Measurements from ENCODE around the gene SCN11A.
"Not testable (repeated sequence)": the region's sequence is repeated elsewhere in the genome, so short reads cannot be mapped to it uniquely, and the experiment has no call there.

Gene SCN11A

GRCh38 chr3:39064646-39065045 lies 12.9 kb upstream of the SCN11A start:
- DNase-seq, result no peak

GRCh38 chr3:39063143-39063542 lies 11.4 kb upstream of the SCN11A start:
- DNase-seq, result no peak

- DNase-seq, result no peak
Observed at GRCh38 chr3:39062180-39062579, 10.4 kb upstream of the SCN11A start.

GRCh38 chr3:39061228-39061627 lies 9.5 kb upstream of the SCN11A start:
- not testable (repeated sequence) for DNase-seq

- no peak for DNase-seq
Observed at GRCh38 chr3:39056151-39056550, 4.4 kb upstream of the SCN11A start.

GRCh38 chr3:39053696-39054095 lies 2.0 kb upstream of the SCN11A start:
- DNase-seq, result no peak

GRCh38 chr3:39052583-39052982 lies 839 bp upstream of the SCN11A start:
- DNase-seq, result no peak

- no peak for DNase-seq
Observed at GRCh38 chr3:39050029-39050428, 1.7 kb downstream of the SCN11A start.

GRCh38 chr3:39038165-39038564 lies 13.6 kb downstream of the SCN11A start:
- DNase-seq, result no peak

- no peak for DNase-seq
Observed at GRCh38 chr3:39029556-39029955, 22.2 kb downstream of the SCN11A start.

GRCh38 chr3:39028546-39028945 lies 23.2 kb downstream of the SCN11A start:
- DNase-seq, result no peak

GRCh38 chr3:39025222-39025970 lies 26.3 kb downstream of the SCN11A start:
- DNase-seq, result no peak

GRCh38 chr3:39024497-39024896 lies 27.2 kb downstream of the SCN11A start:
- DNase-seq, result no peak

- no peak for DNase-seq
Observed at GRCh38 chr3:39022286-39022630, 29.5 kb downstream of the SCN11A start.

- DNase-seq, result no peak
Observed at GRCh38 chr3:39021465-39022285, 30.1 kb downstream of the SCN11A start.

- DNase-seq, result no peak
Observed at GRCh38 chr3:39021029-39021428, 30.7 kb downstream of the SCN11A start.

GRCh38 chr3:39019299-39019698 lies 32.4 kb downstream of the SCN11A start:
- no peak for DNase-seq

GRCh38 chr3:39015418-39015817 lies 36.3 kb downstream of the SCN11A start:
- DNase-seq, result no peak

- DNase-seq, result no peak
Observed at GRCh38 chr3:39013921-39014509, 37.7 kb downstream of the SCN11A start.

GRCh38 chr3:39013289-39013688 lies 38.5 kb downstream of the SCN11A start:
- DNase-seq, result no peak

GRCh38 chr3:39011191-39011736 lies 40.5 kb downstream of the SCN11A start:
- no peak for DNase-seq

- DNase-seq, result no peak
Observed at GRCh38 chr3:39005295-39005694, 46.4 kb downstream of the SCN11A start.

All from activated CD4-positive, CD25-positive, alpha-beta regulatory T cell (primary cell).